Rectal smooth muscle tissue (tissue), 1 donor: ENCODE results near the gene KDM2A.

Experiments
- H3K27ac ChIP-seq: one replicate; pipeline ENCODE4 v1.7.0; 2013; ENCODE audit warnings: low read depth, low read length, inconsistent platforms
- H3K27me3 ChIP-seq: one replicate; pipeline ENCODE4 v1.7.0; 2013; ENCODE audit warnings: low read length; ENCODE audit not compliant: control insufficient read depth, insufficient read depth
- H3K36me3 ChIP-seq: one replicate; pipeline ENCODE4 v1.7.0; 2013; ENCODE audit warnings: low read length; ENCODE audit not compliant: control insufficient read depth, insufficient read depth
- H3K4me1 ChIP-seq: one replicate; pipeline ENCODE4 v1.7.0; 2013; ENCODE audit warnings: low read length; ENCODE audit not compliant: control insufficient read depth, insufficient read depth
- H3K4me3 ChIP-seq: one replicate; pipeline ENCODE4 v1.7.0; 2013; ENCODE audit warnings: low read length
- H3K9ac ChIP-seq: one replicate; pipeline ENCODE4 v1.7.0; 2013; ENCODE audit warnings: low read length

Gene KDM2A

GRCh38 chr11:67292671-67293070, 173.6 kb downstream of the KDM2A start:
- peaks cover 14% of the 10 kb centered on the region for H3K4me1 ChIP-seq
- no peak overlapping the region for H3K27ac ChIP-seq
- peaks cover 12% of the 10 kb centered on the region for H3K36me3 ChIP-seq

GRCh38 chr11:67293090-67293489, 174.0 kb downstream of the KDM2A start:
- no peaks in the 10 kb centered on the region for H3K27me3 ChIP-seq
- peaks cover 12% of the 10 kb centered on the region for H3K36me3 ChIP-seq
- H3K9ac ChIP-seq = no peak overlapping the region
- H3K4me3 ChIP-seq = no peak overlapping the region
- peaks cover 10% of the 10 kb centered on the region for H3K4me1 ChIP-seq
- no peak overlapping the region for H3K27ac ChIP-seq

More at GRCh38 chr11:67292671-67293070, 173.6 kb downstream of the KDM2A start:
- Histone ChIP-seq H3K27me3 (no peaks in the 10 kb centered on the region), H3K9ac (no peak overlapping the region), H3K4me3 (no peak overlapping the region)

- Histone ChIP-seq H3K36me3 (peaks cover 19% of the 10 kb centered on the region), H3K4me3 (no peak overlapping the region), H3K9ac (no peak overlapping the region), H3K27ac (no peak overlapping the region), H3K4me1 (no peaks in the 10 kb centered on the region), H3K27me3 (no peaks in the 10 kb centered on the region)
Measured at GRCh38 chr11:67295846-67296245, 176.8 kb downstream of the KDM2A start.

GRCh38 chr11:67298786-67299185, 179.7 kb downstream of the KDM2A start:
- no peak overlapping the region for H3K27ac ChIP-seq
- peaks cover 17% of the 10 kb centered on the region for H3K36me3 ChIP-seq
- H3K27me3 ChIP-seq = no peaks in the 10 kb centered on the region
- H3K4me3 ChIP-seq = no peak overlapping the region
- H3K9ac ChIP-seq = no peak overlapping the region
- H3K4me1 ChIP-seq = peaks cover 4% of the 10 kb centered on the region

GRCh38 chr11:67299471-67300191, 180.6 kb downstream of the KDM2A start:
- Histone ChIP-seq H3K4me1 (peaks cover 4% of the 10 kb centered on the region), H3K27ac (no peak overlapping the region), H3K36me3 (peaks cover 17% of the 10 kb centered on the region), H3K9ac (no peak overlapping the region), H3K27me3 (no peaks in the 10 kb centered on the region), H3K4me3 (no peak overlapping the region)

GRCh38 chr11:67300256-67300755, 181.2 kb downstream of the KDM2A start:
- Histone ChIP-seq H3K4me3 (no peak overlapping the region), H3K27ac (no peak overlapping the region), H3K9ac (no peak overlapping the region), H3K36me3 (peaks cover 17% of the 10 kb centered on the region), H3K27me3 (no peaks in the 10 kb centered on the region), H3K4me1 (peaks cover 4% of the 10 kb centered on the region)

GRCh38 chr11:67300756-67301312, 181.8 kb downstream of the KDM2A start:
- Histone ChIP-seq H3K36me3 (peaks cover 17% of the 10 kb centered on the region), H3K9ac (no peak overlapping the region), H3K27ac (no peak overlapping the region), H3K4me3 (no peak overlapping the region), H3K27me3 (no peaks in the 10 kb centered on the region), H3K4me1 (peaks cover 4% of the 10 kb centered on the region)

- no peak overlapping the region for H3K4me3 ChIP-seq
- H3K36me3 ChIP-seq = peaks cover 17% of the 10 kb centered on the region
Measured at GRCh38 chr11:67301313-67301921, 182.4 kb downstream of the KDM2A start.

GRCh38 chr11:67301951-67302516, 183.0 kb downstream of the KDM2A start:
- Histone ChIP-seq H3K9ac (peak overlapping the region; percentile 2), H3K27ac (no peak overlapping the region), H3K36me3 (peaks cover 14% of the 10 kb centered on the region), H3K27me3 (no peaks in the 10 kb centered on the region), H3K4me1 (peaks cover 4% of the 10 kb centered on the region), H3K4me3 (peak overlapping the region; percentile 89)

More at GRCh38 chr11:67301313-67301921, 182.4 kb downstream of the KDM2A start:
- H3K27me3 ChIP-seq = no peaks in the 10 kb centered on the region
- no peak overlapping the region for H3K27ac ChIP-seq
- H3K4me1 ChIP-seq = peaks cover 4% of the 10 kb centered on the region
- no peak overlapping the region for H3K9ac ChIP-seq

GRCh38 chr11:67302571-67303131, 183.6 kb downstream of the KDM2A start:
- H3K36me3 ChIP-seq = peaks cover 14% of the 10 kb centered on the region

GRCh38 chr11:67303132-67303834, 184.2 kb downstream of the KDM2A start, which contains the start of gene SSH3:
Gene SSH3 (plus strand): TSS chr11:67303530. CDS start chr11:67303626, 96 bp downstream.
- Histone ChIP-seq H3K4me1 (peaks cover 4% of the 10 kb centered on the region), H3K36me3 (peaks cover 14% of the 10 kb centered on the region), H3K27me3 (no peaks in the 10 kb centered on the region), H3K4me3 (peak within 1 kb of the TSS; percentile 89), H3K9ac (peak within 1 kb of the TSS; percentile 68), H3K27ac (no peak within 1 kb of the TSS)

More at GRCh38 chr11:67302571-67303131, 183.6 kb downstream of the KDM2A start:
- Histone ChIP-seq H3K9ac (peak overlapping the region; percentile 2), H3K4me3 (peak overlapping the region; percentile 89), H3K27me3 (no peaks in the 10 kb centered on the region), H3K4me1 (peaks cover 4% of the 10 kb centered on the region), H3K27ac (no peak overlapping the region)
